Measurements from ENCODE around the gene UBL5.

The UBL5 gene

DNA sequence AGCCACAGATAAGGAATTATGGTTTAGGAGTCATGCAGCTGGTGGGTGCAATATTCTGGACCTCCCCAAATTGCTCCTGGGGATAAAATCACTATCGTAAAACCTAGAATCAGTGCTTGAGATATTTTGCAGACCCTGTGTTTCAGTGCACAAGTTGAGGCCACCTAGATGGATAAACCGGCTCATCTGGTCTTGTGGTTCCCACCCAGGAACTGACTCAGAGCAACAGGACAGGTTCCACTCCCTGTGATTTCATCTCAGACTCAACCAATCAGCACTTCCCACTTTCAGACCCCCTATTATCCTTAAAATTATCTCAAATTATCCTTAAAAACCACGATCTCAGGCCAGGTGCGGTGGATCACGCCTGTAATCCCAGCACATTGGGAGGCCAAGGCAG lies 29.8 kb upstream of the UBL5 start:
- TF ChIP-seq, protein P1, sequence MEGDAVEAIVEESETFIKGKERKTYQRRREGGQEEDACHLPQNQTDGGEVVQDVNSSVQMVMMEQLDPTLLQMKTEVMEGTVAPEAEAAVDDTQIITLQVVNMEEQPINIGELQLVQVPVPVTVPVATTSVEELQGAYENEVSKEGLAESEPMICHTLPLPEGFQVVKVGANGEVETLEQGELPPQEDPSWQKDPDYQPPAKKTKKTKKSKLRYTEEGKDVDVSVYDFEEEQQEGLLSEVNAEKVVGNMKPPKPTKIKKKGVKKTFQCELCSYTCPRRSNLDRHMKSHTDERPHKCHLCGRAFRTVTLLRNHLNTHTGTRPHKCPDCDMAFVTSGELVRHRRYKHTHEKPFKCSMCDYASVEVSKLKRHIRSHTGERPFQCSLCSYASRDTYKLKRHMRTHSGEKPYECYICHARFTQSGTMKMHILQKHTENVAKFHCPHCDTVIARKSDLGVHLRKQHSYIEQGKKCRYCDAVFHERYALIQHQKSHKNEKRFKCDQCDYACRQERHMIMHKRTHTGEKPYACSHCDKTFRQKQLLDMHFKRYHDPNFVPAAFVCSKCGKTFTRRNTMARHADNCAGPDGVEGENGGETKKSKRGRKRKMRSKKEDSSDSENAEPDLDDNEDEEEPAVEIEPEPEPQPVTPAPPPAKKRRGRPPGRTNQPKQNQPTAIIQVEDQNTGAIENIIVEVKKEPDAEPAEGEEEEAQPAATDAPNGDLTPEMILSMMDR (IDR thresholded peaks at IDR 0.05; ENCODE audit: control insufficient read depth, insufficient read depth, low read depth, low read length, missing control alignments) = no peak
- H3K4me3 ChIP-seq (ENCODE audit: control insufficient read depth, low read depth, low read length) = no peak overlapping the region
- no peak for DNase-seq (ENCODE audit: low read depth)

DNA sequence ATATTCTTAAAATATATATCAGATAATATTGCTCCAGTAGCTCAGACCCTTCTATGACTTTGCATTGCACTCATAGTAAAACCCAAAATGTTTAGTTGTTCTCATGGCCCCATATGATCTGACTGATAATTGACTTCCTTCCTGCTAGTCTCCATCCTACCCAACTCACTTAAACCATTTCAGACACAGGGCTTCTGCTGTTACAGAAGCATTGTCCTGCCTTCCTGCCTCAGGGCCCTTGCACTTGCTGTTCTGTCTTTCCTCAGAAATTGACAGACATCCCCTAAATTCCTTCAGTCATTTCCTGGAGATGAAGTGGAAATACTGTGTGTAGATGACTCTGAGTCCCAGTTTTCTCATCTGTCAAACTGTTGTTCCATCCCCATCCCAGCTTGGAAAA lies 28.6 kb upstream of the UBL5 start:
- H3K4me3 ChIP-seq (ENCODE audit: control insufficient read depth, low read depth, low read length) = no peak overlapping the region
- TF ChIP-seq, protein P1 (IDR thresholded peaks at IDR 0.05; ENCODE audit: control insufficient read depth, insufficient read depth, low read depth, low read length, missing control alignments) = no peak
- DNase-seq (ENCODE audit: low read depth) = no peak

DNA sequence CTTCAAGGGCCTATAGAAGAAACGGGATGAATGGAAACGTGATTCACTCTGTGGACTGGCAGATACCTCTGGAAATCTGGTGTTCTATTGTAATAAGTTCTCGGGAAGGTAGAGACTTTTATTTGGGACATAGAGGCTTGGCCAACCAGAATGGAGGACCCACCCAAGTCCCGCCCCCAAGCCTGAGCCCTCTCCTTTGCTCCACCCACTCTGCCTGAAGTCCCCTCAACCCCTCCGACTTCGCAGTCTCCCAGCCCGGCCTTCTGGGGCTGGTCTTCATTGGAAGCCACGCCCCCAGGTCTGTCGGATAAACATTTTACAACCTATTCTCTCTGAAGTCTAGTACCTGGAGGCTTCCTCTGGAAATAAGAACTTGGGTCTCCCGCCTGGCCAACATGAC lies 25.7 kb upstream of the UBL5 start:
- no peak overlapping the region for H3K4me3 ChIP-seq (ENCODE audit: control insufficient read depth, low read depth, low read length)
- TF ChIP-seq, protein P1 (IDR thresholded peaks at IDR 0.05; ENCODE audit: control insufficient read depth, insufficient read depth, low read depth, low read length, missing control alignments) = no peak
- DNase-seq (ENCODE audit: low read depth) = no peak

GRCh38 chr19:9806803-9807202 lies 20.9 kb upstream of the UBL5 start:
- TF ChIP-seq, protein P1 (IDR thresholded peaks at IDR 0.05; ENCODE audit: control insufficient read depth, insufficient read depth, low read depth, low read length, missing control alignments) = no peak
- H3K4me3 ChIP-seq (ENCODE audit: control insufficient read depth, low read depth, low read length) = no peak overlapping the region
- DNase-seq (ENCODE audit: low read depth) = no peak

DNA sequence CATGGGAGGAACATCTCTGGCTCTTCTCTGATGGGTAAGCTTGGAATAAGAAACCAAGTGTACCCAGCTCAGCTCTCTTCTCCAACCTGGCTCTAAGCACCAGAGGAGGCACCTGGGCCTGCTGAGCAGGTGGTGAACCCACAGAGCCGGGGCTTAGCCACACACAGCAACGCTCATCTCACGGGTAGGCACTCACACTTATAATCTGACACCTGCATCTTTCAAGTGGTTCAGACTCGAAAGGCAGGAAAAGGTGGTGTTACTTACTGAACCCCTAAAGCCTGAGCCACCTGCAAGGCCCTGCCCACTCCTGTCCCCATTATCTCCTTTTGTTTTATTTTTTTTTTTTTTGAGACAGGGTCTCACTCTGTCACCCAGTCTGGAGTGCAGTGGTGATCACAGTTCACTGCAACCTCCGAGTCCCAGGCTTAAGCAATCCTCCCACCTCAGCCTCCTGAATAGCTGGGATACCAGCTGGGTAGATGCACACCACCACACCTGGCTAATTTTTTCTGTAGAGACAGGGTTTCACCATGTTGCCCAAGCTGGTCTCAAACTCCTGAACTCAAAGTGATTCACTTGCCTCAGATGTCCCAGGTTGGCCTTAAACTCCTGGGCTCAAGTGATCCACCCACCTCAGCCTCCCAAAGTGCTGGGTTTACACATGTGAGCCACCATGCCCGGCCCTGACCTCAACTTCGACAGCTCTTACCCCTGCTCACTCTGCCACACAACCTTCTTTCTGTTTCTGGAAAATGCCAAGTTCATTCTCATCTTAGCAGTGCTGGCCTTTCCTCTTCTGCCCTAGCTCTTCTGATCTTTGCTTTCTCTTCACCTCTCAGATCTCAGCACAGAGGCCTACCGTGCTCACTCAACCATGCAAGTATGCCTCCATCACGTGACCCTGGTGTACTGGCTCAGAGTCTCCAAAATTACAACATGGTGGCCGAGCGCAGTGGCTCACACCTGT lies 18.6 kb upstream of the UBL5 start:
- TF ChIP-seq, protein P1 (IDR thresholded peaks at IDR 0.05; ENCODE audit: control insufficient read depth, insufficient read depth, low read depth, low read length, missing control alignments) = no peak
- no peak overlapping the region for H3K4me3 ChIP-seq (ENCODE audit: control insufficient read depth, low read depth, low read length)
- no peak for DNase-seq (ENCODE audit: low read depth)

DNA sequence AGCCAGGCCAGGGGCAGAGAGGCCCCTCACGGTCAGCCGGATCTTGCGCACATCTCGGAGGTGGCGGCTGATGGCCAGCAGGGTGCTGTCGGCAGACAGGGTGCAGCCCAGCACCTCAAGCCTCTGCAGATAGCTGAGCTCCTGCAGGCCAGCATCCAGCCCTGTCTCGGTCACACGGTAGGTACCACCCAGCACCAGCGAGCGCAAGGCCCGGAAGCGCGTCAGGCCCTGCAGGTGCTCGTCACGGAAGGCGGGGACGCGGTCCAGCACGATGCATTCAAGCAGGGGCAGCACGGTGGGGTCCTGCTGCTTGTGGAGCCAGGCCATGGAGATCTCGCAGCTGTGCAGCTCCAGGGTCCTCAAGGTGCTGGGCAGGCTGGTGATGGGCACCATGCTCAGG lies 16.6 kb upstream of the UBL5 start:
- no peak for DNase-seq (ENCODE audit: low read depth)

More for the DNA sequence above, 16.6 kb upstream of the UBL5 start:
- H3K4me3 ChIP-seq (ENCODE audit: control insufficient read depth, low read depth, low read length) = no peak overlapping the region
- TF ChIP-seq, protein P1 (IDR thresholded peaks at IDR 0.05; ENCODE audit: control insufficient read depth, insufficient read depth, low read depth, low read length, missing control alignments) = no peak

Data from AG09309 (cell line).